Lower lobe of right lung (tissue), 2 donors: ENCODE measurements around the gene AKR7A3. TPM values are rescaled to one million over a fixed set of nuclear protein-coding genes. Genes with fewer than 3 reads are reported as not detected.

ENCODE experiments used
- ATAC-seq, 2 donors: fragments of 200-7000 bp; cut with Tn5 transposase; one replicate each; pipeline ENCODE4 v1.9.1; 2020 to 2022; ENCODE audit warnings: mild to moderate bottlenecking in 2 of 2, moderate library complexity in 2 of 2
- DNase-seq: peaks from one replicate; pipeline ENCODE4 v3.0.0-alpha.2; 2020
- H3K27ac ChIP-seq: fragments of 200-600 bp; one replicate; pipeline ENCODE4 v1.8.0; 2022
- H3K27me3 ChIP-seq: fragments of 200-600 bp; one replicate; pipeline ENCODE4 v1.8.0; 2022; ENCODE audit warnings: low read depth
- H3K36me3 ChIP-seq: fragments of 200-600 bp; one replicate; pipeline ENCODE4 v1.8.0; 2022; ENCODE audit warnings: mild to moderate bottlenecking
- H3K4me1 ChIP-seq: fragments of 200-600 bp; one replicate; pipeline ENCODE4 v1.8.0; 2022
- H3K4me3 ChIP-seq: fragments of 200-600 bp; one replicate; pipeline ENCODE4 v1.8.0; 2022; ENCODE audit warnings: mild to moderate bottlenecking
- H3K9me3 ChIP-seq: fragments of 200-600 bp; one replicate; pipeline ENCODE4 v1.8.0; 2022
- CTCF ChIP-seq: fragments of 200-600 bp; IDR thresholded peaks from one replicate; pipeline ENCODE4 v1.8.0; 2022; ENCODE audit warnings: antibody characterized with exemption, mild to moderate bottlenecking
- intact Hi-C: fragments of 100-400 bp; cut with DNase I; formaldehyde crosslinking; loops from one replicate; pipeline ENCODE4 v1.11.0; 2022
- total RNA-seq: library from RNA; stranded (reverse); fragmentation: NEBNext Ultra II Directional; extraction: Animal tissue kit (Norgen Biotek cat#: 25700); gene quantifications from one replicate; pipeline ENCODE4 v1.2.1, GENCODE V29; 2021
- donor health status: DM: no; HTN: yes; CAD: no; lungs with severe emphysema.

The AKR7A3 gene
- total RNA-seq, 1 donor from 2014 or later: 0.30 TPM

GRCh38 chr1:19332832-19333231, 44.3 kb upstream of the AKR7A3 start:
- DNase-seq (no peak), ATAC-seq (no peak)
- no peaks in the 10 kb centered on the region for H3K27me3 ChIP-seq
- no peak overlapping the region for H3K4me3 ChIP-seq
- H3K27ac ChIP-seq: no peak overlapping the region
- intact Hi-C loops: no loop called here
- peaks cover 32% of the 10 kb centered on the region for H3K36me3 ChIP-seq
- H3K9me3 ChIP-seq: no peaks in the 10 kb centered on the region
- no peaks in the 10 kb centered on the region for H3K4me1 ChIP-seq
- no peak for TF ChIP-seq CTCF

- H3K27me3 ChIP-seq: no peaks in the 10 kb centered on the region
- H3K27ac ChIP-seq: no peak overlapping the region
- no peak for ATAC-seq
- H3K4me1 ChIP-seq: no peaks in the 10 kb centered on the region
- no peak overlapping the region for H3K4me3 ChIP-seq
- no peak for TF ChIP-seq CTCF
- intact Hi-C loops: no loop called here
- DNase-seq: no peak
- H3K36me3 ChIP-seq: peaks cover 44% of the 10 kb centered on the region
- no peaks in the 10 kb centered on the region for H3K9me3 ChIP-seq
These were observed 42.8 kb upstream of the AKR7A3 start for GRCh38 chr1:19331262-19331878.

- ATAC-seq: no peak
- Histone ChIP-seq H3K9me3 (no peaks in the 10 kb centered on the region), H3K4me3 (no peak overlapping the region), H3K36me3 (peaks cover 52% of the 10 kb centered on the region), H3K27me3 (no peaks in the 10 kb centered on the region), H3K4me1 (no peaks in the 10 kb centered on the region), H3K27ac (no peak overlapping the region)
- DNase-seq: no peak
- no peak for TF ChIP-seq CTCF
- intact Hi-C loops: no loop called here
These were observed 42.0 kb upstream of the AKR7A3 start for GRCh38 chr1:19330449-19331135.

- H3K9me3 ChIP-seq: no peaks in the 10 kb centered on the region
- ATAC-seq (no peak), DNase-seq (no peak)
- intact Hi-C loops: no loop called here
- H3K4me3 ChIP-seq: no peak overlapping the region
- H3K27ac ChIP-seq: no peak overlapping the region
- H3K4me1 ChIP-seq: no peaks in the 10 kb centered on the region
- peaks cover 62% of the 10 kb centered on the region for H3K36me3 ChIP-seq
- no peaks in the 10 kb centered on the region for H3K27me3 ChIP-seq
- TF ChIP-seq CTCF: no peak
These were observed 41.0 kb upstream of the AKR7A3 start for GRCh38 chr1:19329611-19330010.

GRCh38 chr1:19329188-19329587, 40.6 kb upstream of the AKR7A3 start:
- H3K4me3 ChIP-seq: no peak overlapping the region
- no peaks in the 10 kb centered on the region for H3K4me1 ChIP-seq
- H3K36me3 ChIP-seq: peaks cover 66% of the 10 kb centered on the region
- H3K9me3 ChIP-seq: no peaks in the 10 kb centered on the region
- H3K27ac ChIP-seq: no peak overlapping the region
- no peak for ATAC-seq
- no peaks in the 10 kb centered on the region for H3K27me3 ChIP-seq
- no peak for DNase-seq
- no peak for TF ChIP-seq CTCF
- intact Hi-C loops: no loop called here
